ENCODE measurements around the gene NCOA1.
"Not testable (repeated sequence)": the region's sequence is repeated elsewhere in the genome, so short reads cannot be mapped to it uniquely, and the experiment has no call there.

Gene NCOA1

DNA sequence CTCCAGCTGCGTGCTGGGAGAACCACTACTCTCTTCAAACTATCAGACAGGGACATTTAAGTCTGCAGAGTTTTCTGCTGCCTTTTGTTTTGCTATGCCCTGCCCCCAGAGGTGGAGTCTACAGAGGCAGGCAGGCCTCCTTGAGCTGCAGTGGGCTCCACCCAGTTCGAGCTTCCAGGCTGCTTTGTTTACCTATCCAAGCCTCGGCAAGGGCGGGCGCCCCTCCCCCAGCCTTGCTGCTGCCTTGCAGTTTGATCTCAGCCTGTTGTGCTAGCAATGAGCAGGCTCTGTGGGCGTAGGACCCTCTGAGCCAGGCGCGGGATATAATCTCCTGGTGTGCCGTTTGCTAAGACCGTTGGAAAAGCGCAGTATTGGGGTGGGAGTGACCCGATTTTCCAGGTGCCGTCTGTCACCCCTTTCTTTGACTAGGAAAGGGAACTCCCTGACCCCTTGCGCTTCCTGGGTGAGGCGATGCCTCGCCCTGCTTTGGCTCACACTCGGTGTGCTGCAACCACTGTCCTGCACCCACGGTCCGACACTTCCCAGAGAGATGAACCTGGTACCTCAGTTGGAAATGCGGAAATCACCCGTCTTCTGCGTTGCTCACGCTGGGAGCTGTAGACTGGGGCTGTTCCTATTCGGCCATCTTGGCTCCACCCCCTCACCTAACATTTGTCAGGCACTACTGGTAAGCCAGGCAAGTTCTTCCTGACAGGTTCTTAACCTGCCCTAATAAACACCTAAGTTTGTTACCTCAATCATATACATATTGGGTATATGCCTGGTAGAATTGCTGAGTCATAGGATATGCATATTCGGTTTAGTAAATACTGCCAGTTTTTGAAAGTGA is 315.0 kb downstream of the NCOA1 start:
- not testable (repeated sequence) for DNase-seq

DNA sequence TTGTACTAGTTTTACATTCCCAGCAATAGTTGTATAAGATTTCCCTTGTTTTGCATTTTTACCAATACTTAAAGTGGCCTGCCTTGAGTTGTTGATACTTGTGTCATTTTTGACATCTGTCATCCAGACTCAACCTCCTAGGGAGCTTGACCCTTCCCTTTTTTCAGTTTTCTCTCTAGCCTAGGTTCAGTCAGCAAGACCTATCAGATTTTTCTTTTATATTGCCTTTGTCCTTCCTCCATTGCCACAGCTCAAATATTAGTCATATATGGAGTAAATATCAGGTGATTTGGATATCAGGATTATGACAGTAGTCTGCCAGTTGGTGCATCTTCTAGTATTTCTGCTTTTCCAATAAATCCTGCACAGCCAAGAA is 315.6 kb downstream of the NCOA1 start:
- no peak for DNase-seq

DNA sequence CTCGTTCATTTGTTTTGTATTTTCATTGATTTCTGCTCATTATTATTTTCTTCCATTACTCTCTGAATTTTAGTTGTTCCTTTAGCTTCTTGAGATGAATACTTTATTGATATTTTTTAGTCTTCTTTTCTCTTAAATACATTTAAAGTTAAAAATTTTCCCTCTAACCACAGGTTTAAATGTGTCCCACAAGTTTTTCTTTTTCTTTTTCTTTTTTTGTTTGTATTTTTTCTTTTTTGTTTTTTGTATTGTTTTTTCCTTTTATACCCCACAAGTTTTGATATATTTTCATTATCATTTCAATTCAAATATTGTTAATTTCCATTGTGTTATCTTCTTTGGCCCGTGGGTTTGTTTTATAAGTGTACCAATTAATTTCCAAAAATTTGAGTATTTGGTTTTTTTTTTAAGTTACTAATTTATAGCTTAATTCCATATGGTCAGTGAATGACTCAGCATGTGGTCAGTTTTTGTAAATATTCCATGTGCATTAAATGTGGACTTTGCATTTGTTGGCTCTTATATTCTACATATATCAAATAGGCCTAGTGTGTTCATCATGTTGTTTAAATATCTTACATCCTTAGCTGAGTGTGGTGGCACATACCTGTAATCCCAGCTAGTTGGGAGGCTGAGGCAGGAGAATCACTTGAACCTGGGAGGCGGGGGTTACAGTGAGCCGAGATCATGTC is 318.4 kb downstream of the NCOA1 start:
- DNase-seq, result no peak

DNA sequence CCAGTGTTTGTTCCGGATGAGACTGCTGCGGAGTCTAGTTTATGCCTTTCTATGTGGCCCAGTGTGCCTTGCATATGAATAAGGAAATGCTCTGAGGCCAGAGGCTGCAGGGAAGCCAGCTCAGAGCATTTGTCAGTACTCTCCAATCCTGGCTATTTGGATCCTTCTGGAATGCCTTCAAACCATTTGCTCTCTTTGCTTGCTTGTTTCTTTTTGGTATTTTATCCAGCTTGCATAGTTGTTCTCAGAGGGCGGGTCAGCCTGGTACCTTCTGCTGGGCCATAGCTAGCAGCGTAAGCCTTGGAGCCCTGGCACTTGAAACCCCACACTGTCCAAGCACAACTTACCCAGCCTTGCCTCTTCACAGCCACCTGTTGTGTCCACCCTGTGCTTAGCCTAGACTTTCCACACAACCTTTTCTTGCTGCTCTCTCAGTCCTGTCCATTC is 322.7 kb downstream of the NCOA1 start:
- no peak for DNase-seq

DNA sequence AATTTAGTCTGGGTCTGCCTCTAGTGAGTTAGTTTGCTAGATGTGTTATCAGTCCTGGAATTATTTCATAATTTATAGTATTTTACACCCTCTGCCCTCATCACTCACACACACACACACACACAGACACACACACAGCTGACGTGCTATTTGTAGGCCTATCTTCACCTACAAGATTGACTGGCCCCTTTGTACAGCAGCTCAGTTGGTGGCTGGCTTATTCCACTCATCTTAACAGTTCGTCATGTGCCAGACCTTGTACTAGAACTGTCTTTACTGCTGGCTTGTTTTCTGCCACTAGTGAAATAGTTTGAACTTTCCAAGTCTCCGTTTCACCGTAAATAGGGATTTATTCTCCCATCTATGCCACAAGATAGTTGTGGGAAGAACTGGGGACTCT is 323.5 kb downstream of the NCOA1 start:
- DNase-seq, result no peak

DNA sequence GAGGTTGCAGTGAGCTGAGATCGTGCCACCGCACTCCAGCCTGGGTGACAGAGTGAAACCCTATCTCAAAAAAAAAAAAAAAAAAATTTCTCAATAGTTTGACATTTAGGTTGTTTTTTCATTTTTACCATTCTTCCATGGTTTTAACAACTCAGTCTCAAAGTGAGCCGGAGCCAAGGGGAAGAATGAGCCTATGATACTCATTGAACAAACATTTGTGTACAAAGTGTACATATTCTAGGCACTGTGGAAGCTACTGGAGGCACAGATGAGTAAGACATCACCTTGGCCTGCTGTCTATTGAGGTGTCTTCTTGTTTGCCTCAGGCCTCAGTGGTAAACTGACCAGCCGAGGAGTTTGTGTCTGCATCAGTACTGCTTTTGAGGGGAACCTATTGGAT is 324.1 kb downstream of the NCOA1 start:
- no peak for DNase-seq

DNA sequence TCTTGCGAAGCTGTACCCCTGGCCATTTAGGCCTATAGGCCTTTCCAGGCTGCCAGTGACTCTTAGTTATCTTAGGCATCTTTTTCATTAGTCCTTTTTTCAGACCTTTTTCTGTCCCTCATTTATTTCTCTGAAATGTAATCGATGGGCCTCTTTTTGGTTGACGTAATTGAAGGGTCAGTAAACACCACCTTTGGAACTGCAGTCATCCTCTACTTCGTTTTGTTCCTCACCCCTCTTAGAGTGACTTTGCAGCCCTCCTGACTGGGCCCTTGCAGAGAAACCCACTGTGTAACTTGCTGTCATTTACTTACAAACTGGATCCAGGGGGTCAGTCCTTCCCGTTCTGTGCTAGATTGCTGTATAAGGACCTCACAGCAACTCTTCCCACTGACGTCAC is 325.4 kb downstream of the NCOA1 start:
- no peak for DNase-seq

DNA sequence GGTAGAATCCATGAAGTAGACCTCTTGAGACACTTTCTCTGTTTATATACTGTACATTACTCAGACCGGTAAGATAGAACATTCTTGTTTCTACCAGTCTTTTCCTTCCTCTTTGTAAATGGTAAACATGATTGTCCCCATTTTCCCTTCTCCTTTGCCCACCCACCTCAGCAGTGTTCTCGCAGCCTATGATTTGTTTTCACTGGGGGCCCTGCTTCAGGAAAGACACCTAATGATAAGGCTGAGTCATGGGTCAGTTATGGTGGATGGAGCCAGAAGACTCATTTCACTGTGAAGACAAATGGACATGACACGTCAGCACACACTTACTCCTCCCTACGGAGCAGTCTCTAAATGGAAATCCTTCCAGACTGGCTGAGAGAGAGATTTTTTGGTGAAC is 325.8 kb downstream of the NCOA1 start:
- DNase-seq, result no peak

DNA sequence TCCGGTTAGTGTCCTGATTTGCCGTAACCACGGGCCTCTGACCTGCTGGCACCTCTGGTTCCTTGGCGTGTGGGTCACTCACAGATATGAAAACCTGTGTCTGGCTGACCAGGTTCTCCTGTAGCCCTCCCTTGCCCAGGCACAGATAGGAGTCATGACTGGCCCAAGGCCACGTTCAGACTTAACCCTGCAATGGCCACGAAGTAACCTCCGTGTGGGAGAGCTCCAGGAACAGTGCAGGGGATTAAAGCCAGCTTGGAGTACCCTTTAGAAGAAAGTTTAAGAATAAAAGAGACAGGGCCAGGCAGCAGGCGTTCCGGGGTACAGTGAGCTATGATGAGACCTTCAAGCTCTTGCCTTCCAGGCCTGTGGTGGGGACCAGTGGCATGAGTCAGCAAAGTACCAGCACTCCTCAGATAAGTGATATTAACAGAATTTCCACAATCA is 327.7 kb downstream of the NCOA1 start:
- no peak for DNase-seq

DNA sequence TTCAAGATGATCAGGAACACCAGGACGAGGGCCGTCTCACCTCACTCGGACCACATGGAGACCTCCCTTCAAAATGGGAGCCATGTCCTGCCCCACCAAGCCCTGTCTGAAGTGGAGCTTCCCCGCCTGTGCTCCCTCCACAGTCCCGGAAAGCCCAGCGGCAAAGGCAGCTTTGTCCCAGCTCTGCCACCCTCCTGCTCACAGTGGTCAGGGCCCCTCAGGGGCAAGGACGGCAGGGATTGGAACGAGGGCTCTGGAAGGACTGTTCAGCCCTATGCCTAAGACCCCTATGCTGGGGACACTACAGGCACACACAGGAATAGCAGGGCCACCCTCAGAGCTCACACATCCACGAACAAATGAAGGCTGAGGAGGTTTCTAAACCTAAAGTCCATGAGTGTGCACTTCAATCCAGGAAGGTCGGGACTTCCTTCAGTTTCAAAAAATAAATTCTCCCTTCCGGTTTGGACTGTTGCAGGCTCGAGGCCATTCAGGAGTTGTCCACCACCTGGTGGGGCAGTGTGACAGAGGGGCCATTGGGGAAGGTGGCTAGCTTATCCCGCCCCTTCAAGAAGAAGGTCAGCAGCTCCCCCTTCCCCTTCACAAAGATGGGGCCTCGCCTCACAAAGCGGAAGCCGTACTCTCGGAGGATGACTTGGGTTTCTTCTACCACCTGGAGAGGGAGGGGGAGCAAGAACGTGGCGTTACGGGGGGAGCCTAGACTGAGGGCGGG is 328.6 kb downstream of the NCOA1 start:
- DNase-seq, result no peak

DNA sequence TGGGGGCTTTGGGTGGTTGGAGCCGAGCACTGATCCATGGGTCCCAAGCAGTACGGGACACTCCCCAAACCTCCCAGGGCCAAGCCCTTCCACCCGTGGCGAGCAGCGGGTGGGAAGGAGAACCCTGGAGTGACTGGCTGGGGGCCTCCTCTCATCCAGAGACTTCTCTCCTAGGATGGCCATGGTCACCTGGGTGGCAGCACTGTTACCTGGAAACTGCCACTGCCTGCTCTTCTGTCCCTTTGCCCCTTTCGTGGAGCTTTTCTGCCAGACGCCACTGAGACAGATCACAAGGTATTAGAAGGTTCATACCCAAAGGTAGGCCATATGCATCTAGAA is 329.1 kb downstream of the NCOA1 start:
- no peak for DNase-seq

All from NCI-H1417 (cell line).